H1 (cell line): ENCODE results near the gene ALG2. TPM values are rescaled to one million over a fixed set of nuclear protein-coding genes. Genes with fewer than 3 reads are reported as not detected.

Experiments used
- CTCF ChIA-PET: fragments of 300-600 bp; sonication (Branson Sonifier 250); formaldehyde crosslinking; loops from one replicate; lab custom pipeline; 2021; ENCODE audit not compliant: partially characterized antibody; lab: Charles Lee
- POLR2A ChIA-PET: fragments of 300-600 bp; sonication (Branson Sonifier 250); formaldehyde crosslinking; loops from one replicate; lab custom pipeline; 2021; ENCODE audit warnings: inconsistent platforms; ENCODE audit not compliant: partially characterized antibody; lab: Charles Lee
- DNase-seq, 2 experiments: peaks; one replicate each; pipeline versions ENCODE4 v3.0.0 to v3.0.0-alpha.2; 2010 to 2022; ENCODE audit warnings: low spot score in 2 of 2, low read depth in 1 of 2, mixed read lengths in 1 of 2
- FAIRE-seq: peaks from 2 replicates; lab custom pipeline; 2011; peaks lifted over from hg19 to GRCh38; lab: Jason Lieb, UNC
- H2AFZ ChIP-seq: 2 replicates; pipeline ENCODE4 v1.8.1; 2012; ENCODE audit warnings: low read length, inconsistent platforms
- H2AK5ac ChIP-seq: 2 replicates; pipeline ENCODE4 v1.6.1; 2013; ENCODE audit warnings: low read depth, low read length
- H2BK120ac ChIP-seq: replicated peaks from 2 replicates; pipeline ENCODE3; 2013; ENCODE audit warnings: low read depth, low read length, inconsistent platforms
- H2BK12ac ChIP-seq: 2 replicates; pipeline ENCODE4 v1.6.1; 2013; ENCODE audit warnings: low read depth, low read length
- H2BK15ac ChIP-seq: 2 replicates; pipeline ENCODE4 v1.6.1; 2013; ENCODE audit warnings: low read length
- H2BK20ac ChIP-seq: 2 replicates; pipeline ENCODE4 v1.6.1; 2013; ENCODE audit warnings: low read length
- H2BK5ac ChIP-seq: 2 replicates; pipeline ENCODE4 v1.6.1; 2013; ENCODE audit warnings: low read depth, low read length
- H3K14ac ChIP-seq: 2 replicates; pipeline ENCODE4 v1.6.1; 2013; ENCODE audit warnings: inconsistent platforms; ENCODE audit not compliant: insufficient read length
- H3K18ac ChIP-seq: 2 replicates; pipeline ENCODE4 v1.6.1; 2013; ENCODE audit warnings: low read length; ENCODE audit errors: extremely low read depth
- H3K23ac ChIP-seq: 2 replicates; pipeline ENCODE4 v1.6.1; 2013; ENCODE audit warnings: inconsistent platforms; ENCODE audit not compliant: insufficient read length
- H3K23me2 ChIP-seq: 2 replicates; pipeline ENCODE4 v1.6.1; 2013; ENCODE audit warnings: low read depth, low read length
- H3K27ac ChIP-seq: 2 replicates; pipeline ENCODE4 v1.6.1; 2011; ENCODE audit warnings: low read depth, low read length, inconsistent platforms
- H3K27me3 ChIP-seq, 4 experiments: replicated peaks in 1 of 4; 1 replicate in 1 of 4; 2 replicates in 3 of 4; pipeline versions ENCODE4 v1.6.1 to v1.8.1; 2011 to 2013; ENCODE audit warnings: low read length in 3 of 4, mild to moderate bottlenecking in 3 of 4, inconsistent platforms in 2 of 4, mixed read lengths in 2 of 4, moderate library complexity in 1 of 4; ENCODE audit not compliant: control insufficient read depth in 3 of 4, insufficient read depth in 3 of 4; ENCODE audit errors: extremely low read depth in 1 of 4
- H3K36me3 ChIP-seq, 4 experiments: 2 replicates each; pipeline versions ENCODE4 v1.6.1 to v1.8.1; 2011 to 2013; ENCODE audit warnings: mild to moderate bottlenecking in 4 of 4, low read length in 3 of 4, moderate library complexity in 2 of 4, control low read depth in 1 of 4, inconsistent platforms in 1 of 4; ENCODE audit not compliant: insufficient read depth in 4 of 4, control insufficient read depth in 2 of 4
- H3K4ac ChIP-seq: replicated peaks from 2 replicates; pipeline ENCODE3; 2013; ENCODE audit warnings: low read length, low read depth, mixed read lengths, inconsistent platforms; ENCODE audit not compliant: insufficient read length
- H3K4me1 ChIP-seq, 4 experiments: replicated peaks in 1 of 4; 1 replicate in 1 of 4; 2 replicates in 3 of 4; pipeline versions ENCODE4 v1.6.1 to v1.8.1; 2011 to 2013; ENCODE audit warnings: low read length in 3 of 4, inconsistent platforms in 2 of 4, mixed read lengths in 1 of 4; ENCODE audit not compliant: insufficient read depth in 4 of 4, control insufficient read depth in 3 of 4
- H3K4me2 ChIP-seq, 2 experiments: 2 replicates each; pipeline versions ENCODE4 v1.6.1 to v1.8.1; 2011 to 2013; ENCODE audit warnings: low read depth in 2 of 2, low read length in 2 of 2, control low read depth in 1 of 2, inconsistent platforms in 1 of 2, mild to moderate bottlenecking in 1 of 2; ENCODE audit not compliant: insufficient read depth in 1 of 2
- H3K4me3 ChIP-seq, 4 experiments: fragments of 200-600, 300-600 bp in 1 of 4; sonication (generic), shearing (Covaris generic), sonication (Bioruptor Twin) in 1 of 4; 2 replicates each; pipeline versions ENCODE4 v1.5.1 to v1.8.1; 2011 to 2016; ENCODE audit warnings: low read length in 4 of 4, low read depth in 3 of 4, control low read depth in 2 of 4, inconsistent platforms in 2 of 4, mild to moderate bottlenecking in 2 of 4, mixed read lengths in 1 of 4, moderate library complexity in 1 of 4; ENCODE audit not compliant: insufficient read depth in 2 of 4; ENCODE audit errors: extremely low read depth in 1 of 4
- H3K56ac ChIP-seq: replicated peaks from 2 replicates; pipeline ENCODE3; 2013; ENCODE audit warnings: low read depth, mild to moderate bottlenecking, mixed read lengths, low read length, inconsistent platforms; ENCODE audit not compliant: insufficient read length
- H3K79me1 ChIP-seq: 2 replicates; pipeline ENCODE4 v1.6.1; 2013; ENCODE audit warnings: low read depth, low read length, control low read depth
- H3K79me2 ChIP-seq, 2 experiments: 2 replicates each; pipeline versions ENCODE4 v1.6.1 to v1.8.1; 2012 to 2013; ENCODE audit warnings: low read length in 2 of 2, mild to moderate bottlenecking in 2 of 2, inconsistent platforms in 1 of 2; ENCODE audit not compliant: insufficient read depth in 2 of 2, control insufficient read depth in 1 of 2
- H3K9ac ChIP-seq, 4 experiments: replicated peaks in 1 of 4; 1 replicate in 1 of 4; 2 replicates in 3 of 4; pipeline versions ENCODE4 v1.6.1 to v1.8.1; 2011 to 2013; ENCODE audit warnings: low read depth in 3 of 4, low read length in 3 of 4, control low read depth in 2 of 4, mild to moderate bottlenecking in 2 of 4, moderate library complexity in 2 of 4, inconsistent platforms in 1 of 4; ENCODE audit errors: extremely low read depth in 1 of 4
- H3K9me3 ChIP-seq, 2 experiments: 2 replicates each; pipeline versions ENCODE4 v1.6.1 to v1.8.1; 2012 to 2013; ENCODE audit warnings: mild to moderate bottlenecking in 2 of 2, moderate library complexity in 2 of 2, control low read depth in 1 of 2, inconsistent platforms in 1 of 2, low read depth in 1 of 2, low read length in 1 of 2, mixed read lengths in 1 of 2; ENCODE audit not compliant: insufficient read depth in 2 of 2
- H4K20me1 ChIP-seq, 2 experiments: replicated peaks in 1 of 2; 2 replicates each; pipeline versions ENCODE3 to v1.8.1; 2011 to 2013; ENCODE audit warnings: inconsistent platforms in 2 of 2, low read length in 2 of 2, mild to moderate bottlenecking in 1 of 2; ENCODE audit not compliant: insufficient read depth in 2 of 2, control insufficient read depth in 1 of 2
- H4K5ac ChIP-seq: 2 replicates; pipeline ENCODE4 v1.6.1; 2013; ENCODE audit warnings: low read length, low read depth, mixed read lengths, inconsistent platforms; ENCODE audit not compliant: insufficient read length
- H4K8ac ChIP-seq: 2 replicates; pipeline ENCODE4 v1.8.0; 2013; ENCODE audit warnings: mild to moderate bottlenecking, moderate library complexity, low read length, inconsistent platforms; ENCODE audit not compliant: insufficient read depth; ENCODE audit errors: extremely low read depth
- H4K91ac ChIP-seq: replicated peaks from 2 replicates; pipeline ENCODE3; 2013; ENCODE audit warnings: low read length, mixed read lengths, inconsistent platforms; ENCODE audit not compliant: insufficient read length
- BRCA1 ChIP-seq: IDR thresholded peaks from 2 replicates; pipeline ENCODE4 v1.6.1; 2012; ENCODE audit warnings: low read depth, low read length, improper control_type of control experiment
- CEBPB ChIP-seq: IDR thresholded peaks from 2 replicates; pipeline ENCODE4 v1.6.1; 2012; ENCODE audit warnings: low read depth, low read length
- CHD2 ChIP-seq: IDR thresholded peaks from 2 replicates; pipeline ENCODE4 v1.6.1; 2012; ENCODE audit warnings: low read length, improper control_type of control experiment
- EP300 ChIP-seq, 2 experiments: IDR thresholded peaks; 1 replicate in 1 of 2; 2 replicates in 1 of 2; pipeline ENCODE4 v1.6.1; 2011 to 2012; ENCODE audit warnings: low read depth in 2 of 2, low read length in 2 of 2, mild to moderate bottlenecking in 2 of 2, borderline replicate concordance in 1 of 2, inconsistent platforms in 1 of 2, moderate library complexity in 1 of 2
- HDAC6 ChIP-seq: IDR thresholded peaks from one replicate; pipeline ENCODE4 v1.7.1; 2012; ENCODE audit warnings: low read depth, mild to moderate bottlenecking, inconsistent platforms, low read length, moderate library complexity
- KDM1A ChIP-seq: fragments of 200-600, 300-600 bp; sonication (generic); IDR thresholded peaks from 2 replicates; pipeline ENCODE4 v1.7.1; 2016; ENCODE audit warnings: mild to moderate bottlenecking, low read length, borderline replicate concordance
- KDM4A ChIP-seq: IDR thresholded peaks from one replicate; pipeline ENCODE4 v1.7.1; 2012; ENCODE audit warnings: low read depth, mild to moderate bottlenecking, moderate library complexity, low read length, inconsistent platforms; ENCODE audit not compliant: severe bottlenecking
- PHF8 ChIP-seq: fragments of 200-600 bp; sonication (generic); conservative IDR thresholded peaks from 2 replicates; pipeline ENCODE4 v1.7.1; 2012; ENCODE audit warnings: low read depth, mild to moderate bottlenecking, inconsistent platforms, low read length, moderate library complexity
- POLR2A ChIP-seq, 2 experiments: IDR thresholded peaks; 1 replicate in 1 of 2; 2 replicates in 1 of 2; pipeline ENCODE4 v1.6.1; 2011; ENCODE audit warnings: low read depth in 2 of 2, low read length in 2 of 2, mild to moderate bottlenecking in 2 of 2; ENCODE audit errors: control extremely low read depth in 1 of 2
- RNF2 ChIP-seq: fragments of 200-900, 300-1000 bp; sonication (generic); IDR thresholded peaks from 2 replicates; pipeline ENCODE4 v1.7.1; 2016; ENCODE audit warnings: borderline replicate concordance, low read depth, mild to moderate bottlenecking, antibody characterized with exemption, low read length; ENCODE audit not compliant: poor library complexity, severe bottlenecking; ENCODE audit errors: missing control alignments
- SAP30 ChIP-seq: fragments of 300-600 bp; sonication (generic); IDR thresholded peaks from 2 replicates; pipeline ENCODE4 v1.7.1; 2012; ENCODE audit warnings: low read length, moderate library complexity, mild to moderate bottlenecking, inconsistent platforms; ENCODE audit not compliant: insufficient read depth, insufficient replicate concordance
- SIX5 ChIP-seq: IDR thresholded peaks from 2 replicates; pipeline ENCODE4 v1.6.1; 2011; ENCODE audit warnings: mild to moderate bottlenecking, low read depth, low read length
- SP4 ChIP-seq: IDR thresholded peaks from 2 replicates; pipeline ENCODE4 v1.6.1; 2012; ENCODE audit warnings: low read length, inconsistent platforms
- YY1 ChIP-seq: IDR thresholded peaks from 2 replicates; pipeline ENCODE4 v1.6.1; 2011; ENCODE audit warnings: low read depth, mild to moderate bottlenecking, low read length
- WGBS, 2 experiments: shearing (Covaris generic) in 1 of 2; methylation state at CpG; one replicate each; pipeline versions ENCODE4 v1.1.6 to v1.1.7; 2013 to 2015; ENCODE audit warnings: low lambda C conversion rate in 2 of 2, mixed read lengths in 2 of 2, inconsistent platforms in 1 of 2, low coverage in 1 of 2, missing lambda C conversion rate in 1 of 2; ENCODE audit not compliant: insufficient replicate concordance in 2 of 2, insufficient coverage in 1 of 2, insufficient read length in 1 of 2; ENCODE audit errors: extremely low coverage in 1 of 2, missing lambda C conversion rate in 1 of 2; 5-methylcytosine and 5-hydroxymethylcytosine counted together
- polyA plus RNA-seq, 7 experiments: library from polyadenylated mRNA; depleted of rRNA in 3 of 7; stranded (reverse) in 5 of 7; unstranded in 2 of 7; fragments of >200 nt in 5 of 7; fragments of 200-250 nt in 2 of 7; gene quantifications; 1 replicate in 5 of 7; 2 replicates in 1 of 7; 4 replicates in 1 of 7; pipeline versions ENCODE4 v1.2.1 to v1.2.3, GENCODE V29; 2011 to 2013; ENCODE audit warnings: missing spikeins in 2 of 7, mixed read lengths in 2 of 7
- total RNA-seq: library from RNA; stranded (reverse); fragmentation: NEBNext Ultra II Directional; extraction: Animal tissue kit (Norgen Biotek cat#: 25700); gene quantifications from 2 replicates; pipeline ENCODE4 v1.2.1, GENCODE V29; 2021

The ALG2 gene
- total and polyA plus RNA-seq, 2 of the 8 experiments (the other 6 are each of a cell fraction or from before 2014, with no cell fraction given): 27.1 to 30.7 TPM

- H3K4me1 ChIP-seq: no peaks in the 10 kb centered on the region
- no peak overlapping the region for H2BK15ac ChIP-seq
- no peak overlapping the region for H3K9ac ChIP-seq
- no peak overlapping the region for H2BK120ac ChIP-seq
- H3K36me3 ChIP-seq: no peaks in the 10 kb centered on the region
- POLR2A ChIA-PET: no interaction called here
- no peak overlapping the region for H3K14ac ChIP-seq
- CTCF ChIA-PET: interaction anchor here (0.7 to 2.5 kb wide), 36 partner anchors 9 to 985 kb away, joined by 3 to 9 read pairs (median 3); partner anchors contain the start of gene ALG2
- no peak overlapping the region for H2AFZ ChIP-seq
- no peak overlapping the region for H3K56ac ChIP-seq
- H3K27ac ChIP-seq: no peak overlapping the region
- no peaks in the 10 kb centered on the region for H3K23me2 ChIP-seq
- DNase-seq: no peak
- no peak overlapping the region for H2BK20ac ChIP-seq
- no peaks in the 10 kb centered on the region for H3K27me3 ChIP-seq
- H3K18ac ChIP-seq: no peak overlapping the region
- no peak overlapping the region for H4K8ac ChIP-seq
- FAIRE-seq: no peak
- no peak overlapping the region for H4K91ac ChIP-seq
- no peak overlapping the region for H3K23ac ChIP-seq
- H2AK5ac ChIP-seq: no peak overlapping the region
- H3K79me2 ChIP-seq: no peaks in the 10 kb centered on the region
- WGBS, 2 experiments: 94% methylated on average over 2 of the region's 2 CpGs; no CpG with 5 or more reads in 1 of the 2 experiments
- no peak overlapping the region for H2BK5ac ChIP-seq
- H3K4ac ChIP-seq: no peak overlapping the region
- no peaks in the 10 kb centered on the region for H4K20me1 ChIP-seq
- H2BK12ac ChIP-seq: 0 out of 2 replicates have a peak overlapping the region, but pooled peaks have one; percentile 39
- no peak overlapping the region for H3K4me3 ChIP-seq
- no peak overlapping the region for H3K4me2 ChIP-seq
- H4K5ac ChIP-seq: no peak overlapping the region
- no peak for TF ChIP-seq POLR2A (IDR thresholded peaks at IDR 0.05; ENCODE audit: control extremely low read depth in 1 of 2, low read depth in 2 of 2, low read length in 2 of 2)
- no peak for TF ChIP-seq PHF8
- no peak for TF ChIP-seq SIX5
- TF ChIP-seq HDAC6: no peak
- TF ChIP-seq KDM4A: no peak
- TF ChIP-seq KDM1A: no peak
- TF ChIP-seq CHD2: no peak
- TF ChIP-seq SP4: no peak
- no peak for TF ChIP-seq CEBPB
- TF ChIP-seq BRCA1: no peak
- no peak for TF ChIP-seq RNF2
- no peak for TF ChIP-seq EP300 (IDR thresholded peaks at IDR 0.05; ENCODE audit: borderline replicate concordance in 1 of 2, low read depth in 2 of 2, low read length in 2 of 2)
- no peak for TF ChIP-seq YY1
- no peak for TF ChIP-seq SAP30
- TF ChIP-seq, all 59 proteins: peak for 0
- Histone ChIP-seq H3K79me1 (no peaks in the 10 kb centered on the region), H3K9me3 (no peaks in the 10 kb centered on the region)
Observed at GRCh38 chr9:99265691-99266090, 43.9 kb upstream of the ALG2 start.
